ENCODE data around the gene FAU. TPM values are rescaled to one million over a fixed set of nuclear protein-coding genes. Genes with fewer than 3 reads are reported as not detected.
A peak's percentile ranks its signal among the peaks of the same experiment; 100 is the strongest.

The FAU gene
- total and polyA plus RNA-seq, 2 of the 13 experiments (the other 11 are each of a cell fraction or from before 2014, with no cell fraction given), result 374 to 869 TPM

GRCh38 chr11:65095974-65096806 lies 25.7 kb downstream of the FAU start, which contains the start of gene VPS51 (continued):
- TF ChIP-seq ZNF775 (CRISPR knock-in tag; IDR thresholded peaks at IDR 0.05; ENCODE audit: borderline replicate concordance) (no peak), CEBPG (CRISPR knock-in tag; IDR thresholded peaks at IDR 0.05) (0 out of 2 replicates have a peak, but pooled peaks have one; percentile 34), TOE1 (CRISPR knock-in tag; IDR thresholded peaks at IDR 0.05) (peak; percentile 17; the same call in 1 of the 2 replicates), ZNF124 (CRISPR knock-in tag; IDR thresholded peaks at IDR 0.05) (peak; percentile 83; the same call in 1 of the 2 replicates), JARID2 (CRISPR knock-in tag; IDR thresholded peaks at IDR 0.05; ENCODE audit: insufficient replicate concordance) (no peak), NR2C2 (CRISPR knock-in tag; IDR thresholded peaks at IDR 0.05; ENCODE audit: borderline replicate concordance) (peak; percentile 99), ZNF350 (CRISPR knock-in tag; IDR thresholded peaks at IDR 0.05; ENCODE audit: borderline replicate concordance, low read depth) (peak; percentile 90), LCORL (IDR thresholded peaks at IDR 0.05) (no peak), LCORL (CRISPR knock-in tag; IDR thresholded peaks at IDR 0.05) (0 out of 2 replicates have a peak, but pooled peaks have one; percentile 25), RFX1 (IDR thresholded peaks at IDR 0.05) (no peak), ZNF44 (CRISPR knock-in tag; IDR thresholded peaks at IDR 0.05) (peak; percentile 31; the same call in 1 of the 2 replicates), ZNF841 (CRISPR knock-in tag; IDR thresholded peaks at IDR 0.05; ENCODE audit: borderline replicate concordance) (no peak), SOX13 (IDR thresholded peaks at IDR 0.05) (no peak), SOX13 (CRISPR knock-in tag; conservative IDR thresholded peaks at IDR 0.05 in 1 of 2, IDR thresholded peaks at IDR 0.05 in 1 of 2) (peak in 1 of 2 experiments; percentile 57; a peak in 2 of 4 replicates), HDAC1 (CRISPR knock-in tag; IDR thresholded peaks at IDR 0.05) (peak; percentile 90), PAXIP1 (CRISPR knock-in tag; conservative IDR thresholded peaks at IDR 0.05) (peak; percentile 61), SIX1 (CRISPR knock-in tag; IDR thresholded peaks at IDR 0.05; ENCODE audit: borderline replicate concordance) (peak; percentile 31; the same call in 1 of the 2 replicates), PBX3 (CRISPR knock-in tag; IDR thresholded peaks at IDR 0.05; ENCODE audit: borderline replicate concordance) (no peak)
- TF ChIP-seq, protein P1, sequence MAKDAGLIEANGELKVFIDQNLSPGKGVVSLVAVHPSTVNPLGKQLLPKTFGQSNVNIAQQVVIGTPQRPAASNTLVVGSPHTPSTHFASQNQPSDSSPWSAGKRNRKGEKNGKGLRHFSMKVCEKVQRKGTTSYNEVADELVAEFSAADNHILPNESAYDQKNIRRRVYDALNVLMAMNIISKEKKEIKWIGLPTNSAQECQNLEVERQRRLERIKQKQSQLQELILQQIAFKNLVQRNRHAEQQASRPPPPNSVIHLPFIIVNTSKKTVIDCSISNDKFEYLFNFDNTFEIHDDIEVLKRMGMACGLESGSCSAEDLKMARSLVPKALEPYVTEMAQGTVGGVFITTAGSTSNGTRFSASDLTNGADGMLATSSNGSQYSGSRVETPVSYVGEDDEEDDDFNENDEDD (CRISPR knock-in tag; IDR thresholded peaks at IDR 0.05; ENCODE audit: borderline replicate concordance), result peak; percentile 72; the same call in 1 of the 2 replicates
- TF ChIP-seq, protein P2, sequence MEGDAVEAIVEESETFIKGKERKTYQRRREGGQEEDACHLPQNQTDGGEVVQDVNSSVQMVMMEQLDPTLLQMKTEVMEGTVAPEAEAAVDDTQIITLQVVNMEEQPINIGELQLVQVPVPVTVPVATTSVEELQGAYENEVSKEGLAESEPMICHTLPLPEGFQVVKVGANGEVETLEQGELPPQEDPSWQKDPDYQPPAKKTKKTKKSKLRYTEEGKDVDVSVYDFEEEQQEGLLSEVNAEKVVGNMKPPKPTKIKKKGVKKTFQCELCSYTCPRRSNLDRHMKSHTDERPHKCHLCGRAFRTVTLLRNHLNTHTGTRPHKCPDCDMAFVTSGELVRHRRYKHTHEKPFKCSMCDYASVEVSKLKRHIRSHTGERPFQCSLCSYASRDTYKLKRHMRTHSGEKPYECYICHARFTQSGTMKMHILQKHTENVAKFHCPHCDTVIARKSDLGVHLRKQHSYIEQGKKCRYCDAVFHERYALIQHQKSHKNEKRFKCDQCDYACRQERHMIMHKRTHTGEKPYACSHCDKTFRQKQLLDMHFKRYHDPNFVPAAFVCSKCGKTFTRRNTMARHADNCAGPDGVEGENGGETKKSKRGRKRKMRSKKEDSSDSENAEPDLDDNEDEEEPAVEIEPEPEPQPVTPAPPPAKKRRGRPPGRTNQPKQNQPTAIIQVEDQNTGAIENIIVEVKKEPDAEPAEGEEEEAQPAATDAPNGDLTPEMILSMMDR (CRISPR knock-in tag; IDR thresholded peaks at IDR 0.05), result peak; percentile 28; the same call in 1 of the 2 replicates
- TF ChIP-seq, protein P3, sequence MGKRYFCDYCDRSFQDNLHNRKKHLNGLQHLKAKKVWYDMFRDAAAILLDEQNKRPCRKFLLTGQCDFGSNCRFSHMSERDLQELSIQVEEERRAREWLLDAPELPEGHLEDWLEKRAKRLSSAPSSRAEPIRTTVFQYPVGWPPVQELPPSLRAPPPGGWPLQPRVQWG (CRISPR knock-in tag; IDR thresholded peaks at IDR 0.05; ENCODE audit: borderline replicate concordance, low read depth), result no peak

Data from HepG2 (cell line).